Testis (tissue), 2 donors: Measurements from ENCODE around the gene ITIH6.

Source experiments
- POLR2A ChIP-seq: fragments of 450-650 bp; IDR thresholded peaks from one replicate; pipeline ENCODE4 v1.6.1; 2017; ENCODE audit warnings: antibody characterized with exemption, mild to moderate bottlenecking, moderate library complexity
- TF ChIP-seq, protein P1 (sequence below), 3 experiments: fragments of 450-650 bp in 2 of 3; fragments of 200-600 bp in 1 of 3; sonication (generic) in 1 of 3; IDR thresholded peaks; one replicate each; pipeline ENCODE4 v1.5.1; 2016 to 2019; ENCODE audit warnings: antibody characterized with exemption in 3 of 3, mild to moderate bottlenecking in 2 of 3, moderate library complexity in 1 of 3

DNA sequence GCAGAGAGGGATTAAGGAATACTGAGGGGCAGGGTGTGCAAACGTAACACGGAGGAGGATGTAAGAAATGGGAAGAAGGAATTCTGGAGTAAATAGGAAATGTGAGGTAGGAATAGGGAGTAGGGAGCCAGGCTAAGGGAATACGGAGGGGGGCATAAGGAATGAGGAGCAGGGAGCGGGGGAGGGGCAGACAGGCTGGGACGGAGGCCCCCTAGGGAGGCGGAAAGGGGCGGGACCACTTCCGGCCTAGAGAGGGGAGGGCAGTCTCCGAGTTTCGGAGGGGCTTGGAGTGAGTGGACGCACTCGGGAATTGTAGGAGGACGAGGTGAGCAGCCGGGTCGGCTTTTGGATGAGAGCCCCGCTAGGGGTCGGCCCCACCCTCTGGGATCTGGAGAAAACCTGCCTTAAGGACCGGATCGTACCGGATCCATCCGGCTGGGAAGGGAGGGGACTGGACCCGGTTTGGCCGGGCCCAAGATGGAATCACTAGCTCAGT is 10.1 kb upstream of the ITIH6 start:
- no peak for TF ChIP-seq POLR2A
- TF ChIP-seq, protein P1, sequence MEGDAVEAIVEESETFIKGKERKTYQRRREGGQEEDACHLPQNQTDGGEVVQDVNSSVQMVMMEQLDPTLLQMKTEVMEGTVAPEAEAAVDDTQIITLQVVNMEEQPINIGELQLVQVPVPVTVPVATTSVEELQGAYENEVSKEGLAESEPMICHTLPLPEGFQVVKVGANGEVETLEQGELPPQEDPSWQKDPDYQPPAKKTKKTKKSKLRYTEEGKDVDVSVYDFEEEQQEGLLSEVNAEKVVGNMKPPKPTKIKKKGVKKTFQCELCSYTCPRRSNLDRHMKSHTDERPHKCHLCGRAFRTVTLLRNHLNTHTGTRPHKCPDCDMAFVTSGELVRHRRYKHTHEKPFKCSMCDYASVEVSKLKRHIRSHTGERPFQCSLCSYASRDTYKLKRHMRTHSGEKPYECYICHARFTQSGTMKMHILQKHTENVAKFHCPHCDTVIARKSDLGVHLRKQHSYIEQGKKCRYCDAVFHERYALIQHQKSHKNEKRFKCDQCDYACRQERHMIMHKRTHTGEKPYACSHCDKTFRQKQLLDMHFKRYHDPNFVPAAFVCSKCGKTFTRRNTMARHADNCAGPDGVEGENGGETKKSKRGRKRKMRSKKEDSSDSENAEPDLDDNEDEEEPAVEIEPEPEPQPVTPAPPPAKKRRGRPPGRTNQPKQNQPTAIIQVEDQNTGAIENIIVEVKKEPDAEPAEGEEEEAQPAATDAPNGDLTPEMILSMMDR (IDR thresholded peaks at IDR 0.05), result no peak
